HG03064 (cell line): ENCODE results near the gene MEGF6.
A peak's percentile ranks its signal among the peaks of the same experiment; 100 is the strongest.

ENCODE experiments used
- ATAC-seq: cut with Tn5 transposase; IDR thresholded peaks from one replicate; pipeline ENCODE4 v1.9.1; 2021; ENCODE audit warnings: low read depth; ENCODE audit not compliant: unreplicated experiment

Gene MEGF6

GRCh38 chr1:3611170-3612019, at the start of gene MEGF6:
Gene MEGF6, minus strand, starts transcription at chr1:3611508. Its CDS starts 240 bp downstream, at chr1:3611268.
- ATAC-seq: no peak

GRCh38 chr1:3660704-3661103, 49.4 kb upstream of the MEGF6 start:
- ATAC-seq: no peak

GRCh38 chr1:3659093-3659492, 47.8 kb upstream of the MEGF6 start:
- no peak for ATAC-seq

GRCh38 chr1:3658231-3658615, 46.9 kb upstream of the MEGF6 start:
- ATAC-seq: no peak

GRCh38 chr1:3657578-3658230, 46.4 kb upstream of the MEGF6 start:
- no peak for ATAC-seq

- ATAC-seq: no peak
These were observed 45.8 kb upstream of the MEGF6 start for GRCh38 chr1:3657096-3657475.

GRCh38 chr1:3656450-3657095, 45.3 kb upstream of the MEGF6 start:
- no peak for ATAC-seq

GRCh38 chr1:3654549-3655281, 43.4 kb upstream of the MEGF6 start:
- no peak for ATAC-seq

- ATAC-seq: no peak
These were observed 41.9 kb upstream of the MEGF6 start for GRCh38 chr1:3653286-3653618.

- no peak for ATAC-seq
These were observed 41.4 kb upstream of the MEGF6 start for GRCh38 chr1:3652548-3653285.

- ATAC-seq: no peak
These were observed 40.7 kb upstream of the MEGF6 start, which contains the start of gene TP73 for GRCh38 chr1:3651930-3652547. Gene TP73, plus strand, starts transcription at chr1:3652516. Its CDS starts 29,850 bp downstream, at chr1:3682366.

GRCh38 chr1:3651026-3651929, 40.0 kb upstream of the MEGF6 start:
- no peak for ATAC-seq

- ATAC-seq: no peak
These were observed 39.1 kb upstream of the MEGF6 start for GRCh38 chr1:3650248-3651025.

GRCh38 chr1:3649342-3650247, 38.3 kb upstream of the MEGF6 start, which contains the start of gene WRAP73:
Gene WRAP73, minus strand, starts transcription at chr1:3650103. Its CDS starts 104 bp downstream, at chr1:3649999.
- ATAC-seq: peak; percentile 65

- no peak for ATAC-seq
These were observed 35.3 kb upstream of the MEGF6 start for GRCh38 chr1:3646596-3646995.

GRCh38 chr1:3645666-3646355, 34.5 kb upstream of the MEGF6 start:
- ATAC-seq: no peak
